Lower leg skin (tissue), 4 donors: ENCODE results near the gene SP110. TPM values are rescaled to one million over a fixed set of nuclear protein-coding genes. Genes with fewer than 3 reads are reported as not detected.

Experiments
- DNase-seq, 2 donors: peaks; one replicate each; pipeline ENCODE4 v3.0.0-alpha.2; 2019; ENCODE audit warnings: low spot score in 2 of 2
- H3K4me3 ChIP-seq: fragments of 200-600 bp; sonication (generic); 2 replicates; pipeline ENCODE4 v1.5.1; 2017; ENCODE audit warnings: mild to moderate bottlenecking, low read depth; ENCODE audit not compliant: poor library complexity, severe bottlenecking
- POLR2A ChIP-seq, 2 donors: fragments of 450-650 bp; IDR thresholded peaks; one replicate each; pipeline ENCODE4 v1.6.1; 2016 to 2017; ENCODE audit warnings: antibody characterized with exemption in 2 of 2, mild to moderate bottlenecking in 1 of 2, moderate library complexity in 1 of 2
- WGBS, 2 donors: methylation state at CpG; one replicate each; pipeline ENCODE4 v1.1.5; 2018; 5-methylcytosine and 5-hydroxymethylcytosine counted together
- intact Hi-C: fragments of 100-400 bp; cut with DNase I; formaldehyde crosslinking; loops from one replicate; pipeline ENCODE4 v1.15.0; 2023; ENCODE audit warnings: low total_unique reads
- total RNA-seq, 4 donors: library from RNA; depleted of rRNA; stranded (reverse); fragments of >200 nt; gene quantifications; one replicate each; pipeline ENCODE4 v1.1.0, GENCODE V29; 2016
- TF ChIP-seq, protein P1 (sequence below), 3 donors: fragments of 450-650 bp; IDR thresholded peaks; one replicate each; pipeline ENCODE4 v1.5.1; 2016; ENCODE audit warnings: antibody characterized with exemption in 3 of 3, mild to moderate bottlenecking in 3 of 3, moderate library complexity in 2 of 3

Gene SP110
- total RNA-seq, 4 donors from 2014 or later = 12.9 to 23.8 (median 19.1) TPM

DNA sequence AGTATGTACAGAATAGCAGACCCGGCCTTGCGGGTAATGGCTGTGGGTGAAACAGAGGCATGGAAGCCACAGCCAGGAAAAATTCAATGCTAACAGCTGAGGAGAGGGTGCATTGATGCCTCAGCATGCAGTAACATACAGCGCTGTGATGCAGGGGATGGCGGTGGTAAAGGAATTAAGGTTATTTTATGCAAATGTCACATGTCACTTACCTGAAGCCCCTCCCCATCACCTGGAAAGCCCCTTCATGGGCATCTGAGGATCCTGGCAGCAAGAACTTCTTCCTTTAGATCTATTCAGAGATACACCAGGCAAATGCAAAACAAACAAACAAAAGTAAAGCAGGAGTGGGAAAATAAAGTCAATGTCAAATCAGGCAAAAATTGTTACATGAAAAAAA, 1.7 kb upstream of the SP110 start:
- no peak for DNase-seq
- intact Hi-C loops = no loop called here
- 95 to 97% methylated on average over 4 of the region's 4 CpGs for WGBS, 2 donors
- TF ChIP-seq POLR2A (IDR thresholded peaks at IDR 0.05) = no peak
- TF ChIP-seq, protein P1, sequence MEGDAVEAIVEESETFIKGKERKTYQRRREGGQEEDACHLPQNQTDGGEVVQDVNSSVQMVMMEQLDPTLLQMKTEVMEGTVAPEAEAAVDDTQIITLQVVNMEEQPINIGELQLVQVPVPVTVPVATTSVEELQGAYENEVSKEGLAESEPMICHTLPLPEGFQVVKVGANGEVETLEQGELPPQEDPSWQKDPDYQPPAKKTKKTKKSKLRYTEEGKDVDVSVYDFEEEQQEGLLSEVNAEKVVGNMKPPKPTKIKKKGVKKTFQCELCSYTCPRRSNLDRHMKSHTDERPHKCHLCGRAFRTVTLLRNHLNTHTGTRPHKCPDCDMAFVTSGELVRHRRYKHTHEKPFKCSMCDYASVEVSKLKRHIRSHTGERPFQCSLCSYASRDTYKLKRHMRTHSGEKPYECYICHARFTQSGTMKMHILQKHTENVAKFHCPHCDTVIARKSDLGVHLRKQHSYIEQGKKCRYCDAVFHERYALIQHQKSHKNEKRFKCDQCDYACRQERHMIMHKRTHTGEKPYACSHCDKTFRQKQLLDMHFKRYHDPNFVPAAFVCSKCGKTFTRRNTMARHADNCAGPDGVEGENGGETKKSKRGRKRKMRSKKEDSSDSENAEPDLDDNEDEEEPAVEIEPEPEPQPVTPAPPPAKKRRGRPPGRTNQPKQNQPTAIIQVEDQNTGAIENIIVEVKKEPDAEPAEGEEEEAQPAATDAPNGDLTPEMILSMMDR (IDR thresholded peaks at IDR 0.05) = no peak
- H3K4me3 ChIP-seq = no peak overlapping the region

DNA sequence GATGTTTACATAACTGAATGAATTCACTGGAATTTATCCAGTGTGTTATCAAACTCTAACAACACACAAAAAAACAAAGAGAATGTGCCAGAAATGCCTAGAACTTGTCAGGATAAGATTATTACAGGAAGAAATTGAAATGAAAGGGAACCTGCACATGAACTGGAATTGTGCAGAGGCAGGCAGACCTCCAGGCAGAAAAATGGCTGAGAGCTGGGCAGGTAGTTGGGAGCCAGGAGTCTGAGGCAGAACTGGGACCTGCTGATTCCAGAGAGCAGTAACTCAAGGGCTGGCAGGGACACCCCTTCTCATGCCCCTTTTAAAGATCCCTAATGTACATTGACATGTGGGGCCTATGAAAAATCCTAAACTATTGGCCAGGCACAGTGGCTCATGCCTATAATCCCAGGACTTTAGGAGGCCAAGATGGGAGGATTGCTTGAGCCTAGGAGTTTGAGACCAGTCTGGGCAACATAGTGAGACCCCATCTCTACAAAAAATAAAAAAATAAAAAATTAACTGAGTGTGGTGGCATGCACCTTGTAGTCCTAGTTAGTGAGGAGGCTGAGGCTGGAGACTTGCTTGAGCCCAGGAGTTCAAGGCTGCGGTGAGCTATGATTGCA, 674 bp upstream of the SP110 start:
- H3K4me3 ChIP-seq = peak overlapping the region; percentile 55
- TF ChIP-seq, protein P1 (IDR thresholded peaks at IDR 0.05) = no peak
- TF ChIP-seq POLR2A (IDR thresholded peaks at IDR 0.05) = no peak
- 94 to 95% methylated on average over 1 of the region's 1 CpG for WGBS, 2 donors
- intact Hi-C loops = no loop called here
- DNase-seq = no peak

DNA sequence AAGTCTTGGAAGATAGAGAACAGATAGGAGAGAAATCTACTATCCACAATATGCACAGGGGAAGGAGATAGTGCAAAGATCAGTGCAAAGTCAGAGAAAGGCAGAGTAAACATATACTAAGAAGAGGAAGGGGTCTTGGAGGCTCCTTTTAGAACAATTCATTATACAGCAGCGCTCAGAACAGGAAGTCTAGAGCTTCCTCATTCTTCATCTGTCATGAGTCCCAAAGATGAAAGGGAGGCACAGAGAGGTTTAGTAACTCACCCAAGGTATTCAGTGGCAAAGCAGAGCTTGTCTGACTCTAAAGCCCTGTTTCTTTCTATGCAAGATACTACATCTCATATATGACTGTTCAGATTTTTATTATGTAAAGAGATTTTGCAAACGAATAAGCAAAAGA, 1.4 kb downstream of the SP110 start:
- TF ChIP-seq, protein P1 (IDR thresholded peaks at IDR 0.05) = no peak
- TF ChIP-seq POLR2A (IDR thresholded peaks at IDR 0.05) = no peak
- no peak for DNase-seq
- H3K4me3 ChIP-seq = no peak overlapping the region
- intact Hi-C loops = no loop called here
- 39 to 45% methylated on average over 2 of the region's 2 CpGs for WGBS, 2 donors

DNA sequence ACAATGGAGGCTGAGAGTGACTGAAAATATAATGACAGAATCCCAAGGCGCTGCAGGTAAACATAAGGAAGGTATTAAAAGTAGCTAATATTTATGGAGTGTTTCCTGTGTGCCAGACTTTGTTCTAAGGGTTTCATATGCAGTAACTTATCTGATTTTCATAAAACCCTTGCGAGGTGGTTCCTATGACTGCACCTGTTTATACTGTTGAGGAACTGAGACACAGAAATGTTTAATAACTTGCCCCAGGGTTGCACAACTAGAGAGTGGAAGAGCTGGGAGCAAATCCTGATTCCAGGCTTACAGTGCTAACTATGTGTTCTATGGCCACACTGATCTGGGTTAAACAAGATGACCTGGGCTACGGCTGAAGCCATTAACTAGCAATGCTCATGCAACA, 2.4 kb downstream of the SP110 start:
- DNase-seq = no peak
- intact Hi-C loops = no loop called here
- WGBS, 2 donors = 70 to 77% methylated on average over 3 of the region's 3 CpGs
- H3K4me3 ChIP-seq = no peak overlapping the region
- TF ChIP-seq POLR2A (IDR thresholded peaks at IDR 0.05) = no peak

DNA sequence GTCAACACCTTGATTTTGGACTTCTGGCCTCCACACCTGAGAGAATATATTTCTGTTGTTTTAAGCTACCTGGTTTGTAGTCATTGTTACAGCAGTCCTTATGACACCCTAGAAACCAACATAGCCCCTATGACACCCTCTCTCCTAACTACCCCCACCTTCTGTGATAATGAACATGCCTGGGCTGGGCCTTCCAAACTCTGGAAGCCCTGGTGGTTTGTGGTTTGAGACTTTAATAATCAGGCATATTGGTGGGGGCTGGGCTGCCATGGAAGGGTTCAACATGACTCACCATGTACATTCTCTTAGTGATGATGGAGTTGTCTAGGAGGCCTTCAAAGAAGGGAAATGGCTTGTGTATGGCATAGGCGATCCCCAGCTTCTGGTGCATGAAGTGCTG, 3.3 kb downstream of the SP110 start:
- H3K4me3 ChIP-seq = no peak overlapping the region
- intact Hi-C loops = no loop called here
- TF ChIP-seq, protein P1 (IDR thresholded peaks at IDR 0.05) = no peak
- TF ChIP-seq POLR2A (IDR thresholded peaks at IDR 0.05) = no peak
- 82 to 100% methylated on average over 1 of the region's 1 CpG for WGBS, 2 donors
- DNase-seq = no peak

DNA sequence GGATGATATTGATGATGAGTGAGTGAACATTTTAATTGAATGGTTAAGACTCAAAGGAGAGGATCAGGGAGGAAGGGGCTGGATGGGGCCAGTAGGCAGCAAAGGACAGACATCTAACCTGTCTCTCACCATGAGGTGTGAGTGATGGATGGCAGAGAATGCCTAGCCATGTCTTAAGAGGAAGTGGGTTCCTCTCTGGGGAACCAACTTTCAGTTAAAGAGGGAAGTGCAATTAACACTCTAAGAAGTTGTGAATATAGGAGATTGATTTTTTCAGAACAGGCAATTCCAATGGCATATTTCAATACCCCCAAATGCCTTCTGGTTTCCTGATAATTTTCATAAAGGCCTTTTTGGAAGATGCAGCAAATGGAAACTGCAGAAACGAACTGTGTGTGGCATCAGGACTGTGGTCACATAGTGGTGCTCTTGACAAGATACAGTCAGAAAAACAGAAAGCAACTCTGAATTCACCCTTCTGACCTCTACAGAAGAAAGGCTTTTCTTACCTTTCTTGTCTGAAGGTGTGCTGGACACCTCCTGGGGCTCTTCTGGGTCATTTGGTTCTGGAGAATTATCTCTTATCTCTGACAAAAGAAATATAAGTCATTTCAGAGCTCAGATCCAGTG, 10.2 kb downstream of the SP110 start:
- TF ChIP-seq POLR2A (IDR thresholded peaks at IDR 0.05) = no peak
- TF ChIP-seq, protein P1 (IDR thresholded peaks at IDR 0.05) = no peak
- no peak for DNase-seq
- 83 to 90% methylated on average over 1 of the region's 1 CpG for WGBS, 2 donors
- H3K4me3 ChIP-seq = no peak overlapping the region
- intact Hi-C loops = no loop called here
